ENCODE data around the gene TFR2. TPM values are rescaled to one million over a fixed set of nuclear protein-coding genes. Genes with fewer than 3 reads are reported as not detected.

The TFR2 gene
- total RNA-seq, 1 experiment from 2014 or later: 11.8 TPM

DNA sequence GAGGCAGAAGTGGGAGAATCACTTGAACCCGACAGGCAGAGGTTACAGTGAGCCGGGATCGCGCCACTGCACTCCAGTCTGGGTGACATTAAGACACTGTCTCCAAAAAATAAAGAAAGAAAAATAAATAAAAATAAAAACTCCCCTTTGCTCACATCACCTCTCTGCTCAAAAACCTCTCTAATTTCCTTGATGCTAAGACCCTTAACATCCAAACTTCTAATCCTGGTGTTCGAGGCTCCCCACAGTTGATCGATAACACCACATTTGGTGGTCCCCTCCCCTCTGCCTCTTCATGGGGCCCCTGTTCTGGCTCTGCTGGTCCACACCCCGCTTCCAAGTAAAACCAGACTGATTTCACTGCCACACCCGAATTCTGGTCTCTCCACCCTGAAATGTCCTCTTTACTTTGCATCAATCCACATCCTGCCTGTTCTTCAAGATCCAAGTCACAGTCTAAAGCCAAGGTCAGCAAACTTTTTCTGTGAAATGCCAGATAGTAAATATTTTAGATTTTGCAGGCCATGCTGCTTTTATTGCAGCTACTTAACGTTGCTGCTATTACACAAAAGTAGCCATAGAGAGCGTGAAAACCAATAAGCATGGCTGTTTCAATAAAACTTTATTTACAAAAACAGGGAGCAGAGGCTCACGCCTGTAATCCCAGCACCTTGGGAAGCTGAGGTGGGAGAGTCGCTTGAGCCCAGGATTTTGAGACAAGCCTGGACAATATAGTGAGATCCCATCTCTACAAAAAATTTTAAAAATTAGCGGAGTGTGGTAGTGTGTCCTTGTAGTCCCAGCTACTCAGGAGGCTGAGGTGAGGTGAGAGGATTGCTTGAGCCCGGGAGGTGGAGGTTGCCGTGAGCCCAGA, 17.2 kb downstream of the TFR2 start:
- no peak overlapping the region for H3K4me2 ChIP-seq (ENCODE audit: low read length)
- peaks cover 0 to 17% of the 10 kb centered on the region in 2 experiments; a peak in 3 of 4 replicates for H3K4me1 ChIP-seq (ENCODE audit: control insufficient read depth in 1 of 2, insufficient read depth in 2 of 2, low read length in 2 of 2)
- no peaks in the 10 kb centered on the region for H3K9me3 ChIP-seq (ENCODE audit: control insufficient read depth in 1 of 2, insufficient read depth in 1 of 2, low read depth in 1 of 2, low read length in 2 of 2)
- POLR2A ChIA-PET: no interaction called here
- TF ChIP-seq SIN3A (IDR thresholded peaks at IDR 0.05; ENCODE audit: low read depth) (no peak), FOSL1 (IDR thresholded peaks at IDR 0.05; ENCODE audit: low read depth) (no peak), SRF (IDR thresholded peaks at IDR 0.05; ENCODE audit: low read depth) (no peak), ZNF274 (IDR thresholded peaks at IDR 0.05; ENCODE audit: low read depth, low read length) (no peak)
- TF ChIP-seq, protein P1, sequence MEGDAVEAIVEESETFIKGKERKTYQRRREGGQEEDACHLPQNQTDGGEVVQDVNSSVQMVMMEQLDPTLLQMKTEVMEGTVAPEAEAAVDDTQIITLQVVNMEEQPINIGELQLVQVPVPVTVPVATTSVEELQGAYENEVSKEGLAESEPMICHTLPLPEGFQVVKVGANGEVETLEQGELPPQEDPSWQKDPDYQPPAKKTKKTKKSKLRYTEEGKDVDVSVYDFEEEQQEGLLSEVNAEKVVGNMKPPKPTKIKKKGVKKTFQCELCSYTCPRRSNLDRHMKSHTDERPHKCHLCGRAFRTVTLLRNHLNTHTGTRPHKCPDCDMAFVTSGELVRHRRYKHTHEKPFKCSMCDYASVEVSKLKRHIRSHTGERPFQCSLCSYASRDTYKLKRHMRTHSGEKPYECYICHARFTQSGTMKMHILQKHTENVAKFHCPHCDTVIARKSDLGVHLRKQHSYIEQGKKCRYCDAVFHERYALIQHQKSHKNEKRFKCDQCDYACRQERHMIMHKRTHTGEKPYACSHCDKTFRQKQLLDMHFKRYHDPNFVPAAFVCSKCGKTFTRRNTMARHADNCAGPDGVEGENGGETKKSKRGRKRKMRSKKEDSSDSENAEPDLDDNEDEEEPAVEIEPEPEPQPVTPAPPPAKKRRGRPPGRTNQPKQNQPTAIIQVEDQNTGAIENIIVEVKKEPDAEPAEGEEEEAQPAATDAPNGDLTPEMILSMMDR (IDR thresholded peaks at IDR 0.05 in 2 of 3, conservative IDR thresholded peaks at IDR 0.05 in 1 of 3; ENCODE audit: borderline replicate concordance in 1 of 3, insufficient read depth in 1 of 3, low read depth in 2 of 3, low read length in 2 of 3): no peak
- no peak overlapping the region for H3K4me3 ChIP-seq (replicated peaks in 1 of 2; ENCODE audit: low read depth in 1 of 2, low read length in 2 of 2)
- no peaks in the 10 kb centered on the region for H3K9me2 ChIP-seq (ENCODE audit: insufficient read depth)
- no peak overlapping the region for H3K9ac ChIP-seq (ENCODE audit: low read length)
- CTCF ChIA-PET: interaction anchor here (2.0 kb wide), 1 partner anchor 8 kb away, joined by 7 read pairs; no protein-coding TSS in a partner anchor
- peaks cover 5% of the 10 kb centered on the region; the same call in 1 of the 2 replicates for H3K79me2 ChIP-seq (ENCODE audit: insufficient read depth, low read length)
- RAD21 ChIA-PET (ENCODE audit: low non-redundant PET in 1 of 2, low total read pairs in 2 of 2, uncharacterized antibody in 2 of 2, unreplicated experiment in 2 of 2): interaction anchor here in 1 of 2 experiments (0.7 kb wide), 1 partner anchor 37 kb away, joined by 3 read pairs; no protein-coding TSS in a partner anchor
- ATAC-seq (no peak), DNase-seq (ENCODE audit: low read depth, low spot score) (no peak)
- no peaks in the 10 kb centered on the region for H3K27me3 ChIP-seq (ENCODE audit: insufficient read depth, low read length)
- H2AFZ ChIP-seq (ENCODE audit: low read depth, low read length, poor library complexity, severe bottlenecking): no peak overlapping the region
- no peaks in the 10 kb centered on the region for H4K20me1 ChIP-seq (ENCODE audit: insufficient read depth)
- intact Hi-C loops (cut with micrococcal nuclease): no loop called here
- H3K27ac ChIP-seq (ENCODE audit: low read depth, low read length): no peak overlapping the region
- BruUV-seq (replicated peaks): no TSS peak
- no peaks in the 10 kb centered on the region for H3K36me3 ChIP-seq (ENCODE audit: control insufficient read depth in 1 of 2, insufficient read depth in 2 of 2, low read length in 2 of 2)

DNA sequence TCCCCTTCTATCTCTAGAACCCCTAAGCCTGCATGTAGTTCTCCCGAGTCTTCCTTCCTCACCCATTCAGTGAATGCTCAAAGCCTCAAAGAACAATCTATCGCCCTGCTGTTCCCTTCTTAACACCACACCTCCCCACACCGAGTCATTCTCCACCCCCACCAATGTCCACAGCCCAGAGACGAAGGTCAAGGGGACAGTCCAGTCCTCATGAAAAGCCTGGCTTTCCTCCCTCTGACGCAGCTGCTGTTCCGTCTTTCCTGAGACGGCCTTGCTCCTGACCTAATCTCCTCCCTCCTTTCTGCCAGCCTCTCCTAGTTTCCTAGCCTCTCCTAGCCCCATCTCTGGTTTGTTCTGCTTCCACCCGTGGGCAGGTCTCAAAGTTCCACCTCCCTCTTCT, 19.8 kb downstream of the TFR2 start:
- no peak for ATAC-seq
- H2AFZ ChIP-seq (ENCODE audit: low read depth, low read length, poor library complexity, severe bottlenecking): no peak overlapping the region
- H4K20me1 ChIP-seq (ENCODE audit: insufficient read depth): no peaks in the 10 kb centered on the region
- H3K4me1 ChIP-seq (ENCODE audit: control insufficient read depth in 1 of 2, insufficient read depth in 2 of 2, low read length in 2 of 2): peaks cover 0 to 15% of the 10 kb centered on the region in 2 experiments; a peak in 2 of 4 replicates
- no peak overlapping the region for H3K4me3 ChIP-seq (replicated peaks in 1 of 2; ENCODE audit: low read depth in 1 of 2, low read length in 2 of 2)
- no peaks in the 10 kb centered on the region for H3K9me2 ChIP-seq (ENCODE audit: insufficient read depth)
- ChIA-PET POLR2A (no interaction called here), RAD21 (ENCODE audit: low non-redundant PET in 1 of 2, low total read pairs in 2 of 2, uncharacterized antibody in 2 of 2, unreplicated experiment in 2 of 2) (no interaction called here), CTCF (no interaction called here)
- intact Hi-C loops (cut with micrococcal nuclease): no loop called here
- no peaks in the 10 kb centered on the region for H3K27me3 ChIP-seq (ENCODE audit: insufficient read depth, low read length)
- H3K9me3 ChIP-seq (ENCODE audit: control insufficient read depth in 1 of 2, insufficient read depth in 1 of 2, low read depth in 1 of 2, low read length in 2 of 2): no peaks in the 10 kb centered on the region
- no peak for DNase-seq (ENCODE audit: low read depth, low spot score)
- H3K27ac ChIP-seq (ENCODE audit: low read depth, low read length): no peak overlapping the region
- H3K9ac ChIP-seq (ENCODE audit: low read length): no peak overlapping the region
- TF ChIP-seq YY1 (IDR thresholded peaks at IDR 0.05; ENCODE audit: extremely low read depth, insufficient replicate concordance, low read depth, low read length): no peak
- TF ChIP-seq FOSL1 (IDR thresholded peaks at IDR 0.05; ENCODE audit: low read depth): no peak
- no peak for TF ChIP-seq POLR2A (IDR thresholded peaks at IDR 0.05; ENCODE audit: borderline replicate concordance, extremely low read depth, insufficient read depth, insufficient read length)
- TF ChIP-seq, protein P2, sequence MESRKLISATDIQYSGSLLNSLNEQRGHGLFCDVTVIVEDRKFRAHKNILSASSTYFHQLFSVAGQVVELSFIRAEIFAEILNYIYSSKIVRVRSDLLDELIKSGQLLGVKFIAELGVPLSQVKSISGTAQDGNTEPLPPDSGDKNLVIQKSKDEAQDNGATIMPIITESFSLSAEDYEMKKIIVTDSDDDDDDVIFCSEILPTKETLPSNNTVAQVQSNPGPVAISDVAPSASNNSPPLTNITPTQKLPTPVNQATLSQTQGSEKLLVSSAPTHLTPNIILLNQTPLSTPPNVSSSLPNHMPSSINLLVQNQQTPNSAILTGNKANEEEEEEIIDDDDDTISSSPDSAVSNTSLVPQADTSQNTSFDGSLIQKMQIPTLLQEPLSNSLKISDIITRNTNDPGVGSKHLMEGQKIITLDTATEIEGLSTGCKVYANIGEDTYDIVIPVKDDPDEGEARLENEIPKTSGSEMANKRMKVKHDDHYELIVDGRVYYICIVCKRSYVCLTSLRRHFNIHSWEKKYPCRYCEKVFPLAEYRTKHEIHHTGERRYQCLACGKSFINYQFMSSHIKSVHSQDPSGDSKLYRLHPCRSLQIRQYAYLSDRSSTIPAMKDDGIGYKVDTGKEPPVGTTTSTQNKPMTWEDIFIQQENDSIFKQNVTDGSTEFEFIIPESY (IDR thresholded peaks at IDR 0.05; ENCODE audit: extremely low read depth, insufficient replicate concordance, low read length): no peak
- no peak for TF ChIP-seq SRF (IDR thresholded peaks at IDR 0.05; ENCODE audit: low read depth)
- TF ChIP-seq, protein P3, sequence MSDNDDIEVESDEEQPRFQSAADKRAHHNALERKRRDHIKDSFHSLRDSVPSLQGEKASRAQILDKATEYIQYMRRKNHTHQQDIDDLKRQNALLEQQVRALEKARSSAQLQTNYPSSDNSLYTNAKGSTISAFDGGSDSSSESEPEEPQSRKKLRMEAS (IDR thresholded peaks at IDR 0.05): no peak
- TF ChIP-seq RAD21 (IDR thresholded peaks at IDR 0.05; ENCODE audit: low read depth): no peak
- TF ChIP-seq CEBPB (IDR thresholded peaks at IDR 0.05; ENCODE audit: low read depth): no peak
- no peak for TF ChIP-seq SP1 (IDR thresholded peaks at IDR 0.05; ENCODE audit: low read depth)
- TF ChIP-seq POLR2AphosphoS5 (IDR thresholded peaks at IDR 0.05; ENCODE audit: low read depth, low read length): no peak
- BruUV-seq (replicated peaks): no TSS peak
- H3K36me3 ChIP-seq (ENCODE audit: control insufficient read depth in 1 of 2, insufficient read depth in 2 of 2, low read length in 2 of 2): no peaks in the 10 kb centered on the region
- H3K79me2 ChIP-seq (ENCODE audit: insufficient read depth, low read length): no peaks in the 10 kb centered on the region
- H3K4me2 ChIP-seq (ENCODE audit: low read length): no peak overlapping the region

Data from HCT116 (cell line).